NCI-H2196 treated with DMSO at 0.1 percent for 48 hours (cell line): Measurements from ENCODE around the gene TGFB2.

ENCODE experiments used
- DNase-seq: peaks from one replicate; lab custom pipeline; 2025; ENCODE audit not compliant: unreplicated experiment; lab: John Stamatoyannopoulos, UW

Gene TGFB2

GRCh38 chr1:218459878-218460711, 115.0 kb downstream of the TGFB2 start:
- DNase-seq, result peak; percentile 26

GRCh38 chr1:218461351-218461750, 116.2 kb downstream of the TGFB2 start:
- DNase-seq, result no peak

- no peak for DNase-seq
Observed at GRCh38 chr1:218462116-218462515, 117.0 kb downstream of the TGFB2 start.

GRCh38 chr1:218462587-218462986, 117.5 kb downstream of the TGFB2 start:
- DNase-seq, result no peak

- no peak for DNase-seq
Observed at GRCh38 chr1:218463194-218464156, 118.3 kb downstream of the TGFB2 start.

- DNase-seq, result no peak
Observed at GRCh38 chr1:218464871-218465270, 119.7 kb downstream of the TGFB2 start.

- no peak for DNase-seq
Observed at GRCh38 chr1:218466341-218467010, 121.3 kb downstream of the TGFB2 start.

GRCh38 chr1:218467101-218468072, 122.3 kb downstream of the TGFB2 start:
- no peak for DNase-seq

- DNase-seq, result no peak
Observed at GRCh38 chr1:218468711-218469110, 123.6 kb downstream of the TGFB2 start.

- DNase-seq, result no peak
Observed at GRCh38 chr1:218472885-218473284, 127.7 kb downstream of the TGFB2 start.

- no peak for DNase-seq
Observed at GRCh38 chr1:218473522-218473921, 128.4 kb downstream of the TGFB2 start.

GRCh38 chr1:218474128-218474527, 129.0 kb downstream of the TGFB2 start:
- no peak for DNase-seq

- peak; percentile 6 for DNase-seq
Observed at GRCh38 chr1:218475275-218475674, 130.1 kb downstream of the TGFB2 start.

- no peak for DNase-seq
Observed at GRCh38 chr1:218475699-218476098, 130.6 kb downstream of the TGFB2 start.

GRCh38 chr1:218476385-218476784, 131.2 kb downstream of the TGFB2 start:
- no peak for DNase-seq

- no peak for DNase-seq
Observed at GRCh38 chr1:218478336-218478735, 133.2 kb downstream of the TGFB2 start.

GRCh38 chr1:218479436-218480115, 134.4 kb downstream of the TGFB2 start:
- DNase-seq, result no peak

GRCh38 chr1:218480137-218480536, 135.0 kb downstream of the TGFB2 start:
- no peak for DNase-seq

- DNase-seq, result peak; percentile 22
Observed at GRCh38 chr1:218480588-218481099, 135.5 kb downstream of the TGFB2 start.
